HepG2 (cell line): ENCODE measurements around the gene FAM114A1. TPM values are rescaled to one million over a fixed set of nuclear protein-coding genes. Genes with fewer than 3 reads are reported as not detected.

Source experiments
- BRCA1 ChIP-seq: sonication (generic); formaldehyde crosslinking; IDR thresholded peaks from 2 replicates; pipeline ENCODE4 v1.4.0; 2020; ENCODE audit warnings: missing genetic modification reagents
- BRD4 ChIP-seq: sonication (generic); formaldehyde crosslinking; IDR thresholded peaks from 2 replicates; pipeline ENCODE4 v1.4.0; 2020; ENCODE audit warnings: missing genetic modification reagents
- GPN1 ChIP-seq: sonication (generic); formaldehyde crosslinking; IDR thresholded peaks from 2 replicates; pipeline ENCODE4 v1.5.1; 2020; ENCODE audit warnings: missing genetic modification reagents, borderline replicate concordance
- NBN ChIP-seq: fragments of 450-650 bp; conservative IDR thresholded peaks from 2 replicates; pipeline ENCODE4 v1.6.1; 2017
- NCOA1 ChIP-seq: sonication (generic); formaldehyde crosslinking; IDR thresholded peaks from 2 replicates; pipeline ENCODE4 v1.9.0; 2021; ENCODE audit warnings: missing genetic modification reagents
- PITX1 ChIP-seq: sonication (generic); formaldehyde crosslinking; IDR thresholded peaks from 2 replicates; pipeline ENCODE4 v1.5.1; 2020; ENCODE audit warnings: mild to moderate bottlenecking, missing genetic modification reagents
- RFX1 ChIP-seq: fragments of 450-650 bp; IDR thresholded peaks from 2 replicates; pipeline ENCODE4 v1.6.1; 2017
- RXRA ChIP-seq: sonication (generic); formaldehyde crosslinking; IDR thresholded peaks from 2 replicates; pipeline ENCODE4 v1.5.1; 2020; ENCODE audit warnings: missing genetic modification reagents
- TBL1XR1 ChIP-seq: fragments of 150-350 bp; IDR thresholded peaks from 2 replicates; pipeline ENCODE4 v1.6.1; 2014; ENCODE audit warnings: borderline replicate concordance, low read length; ENCODE audit not compliant: partially characterized antibody
- ZNF256 ChIP-seq: sonication (generic); formaldehyde crosslinking; conservative IDR thresholded peaks from 2 replicates; pipeline ENCODE4 v1.4.0; 2020; ENCODE audit warnings: missing genetic modification reagents
- ZNF569 ChIP-seq: sonication (generic); formaldehyde crosslinking; IDR thresholded peaks from 2 replicates; pipeline ENCODE4 v1.5.0; 2020; ENCODE audit warnings: mild to moderate bottlenecking, missing genetic modification reagents, moderate library complexity, borderline replicate concordance
- ZNF780A ChIP-seq: sonication (generic); formaldehyde crosslinking; IDR thresholded peaks from 2 replicates; pipeline ENCODE4 v1.8.0; 2022; ENCODE audit warnings: mild to moderate bottlenecking, missing genetic modification reagents, moderate library complexity
- polyA plus RNA-seq, 8 experiments: library from polyadenylated mRNA; depleted of rRNA in 3 of 8; stranded (reverse) in 7 of 8; unstranded in 1 of 8; fragments of >200 nt; fragmentation: Illumina TruSeq in 4 of 8; extraction: Trizol in 4 of 8; gene quantifications; 2 replicates each; pipeline versions ENCODE4 v1.2.1 to v1.2.3, GENCODE V29; 2011 to 2016; ENCODE audit warnings: low read depth in 4 of 8, missing spikeins in 1 of 8, mixed read lengths in 1 of 8; ENCODE audit not compliant: insufficient read depth in 1 of 8
- total RNA-seq, 5 experiments: library from RNA; depleted of rRNA; stranded (reverse); fragments of >200 nt; fragmentation: Illumina TruSeq; extraction: Trizol; gene quantifications; 2 replicates each; pipeline ENCODE4 v1.2.3, GENCODE V29; 2016; ENCODE audit warnings: low read depth in 1 of 5
- TF ChIP-seq, protein P1 (sequence below): sonication (generic); formaldehyde crosslinking; IDR thresholded peaks from 2 replicates; pipeline ENCODE4 v1.4.0; 2020; ENCODE audit warnings: missing genetic modification reagents, borderline replicate concordance
- TF ChIP-seq, protein P2 (sequence below): sonication (generic); formaldehyde crosslinking; IDR thresholded peaks from 2 replicates; pipeline ENCODE4 v1.4.0; 2020; ENCODE audit warnings: missing genetic modification reagents
- TF ChIP-seq, protein P3 (sequence below): sonication (generic); formaldehyde crosslinking; IDR thresholded peaks from 2 replicates; pipeline ENCODE4 v1.4.0; 2020; ENCODE audit warnings: mild to moderate bottlenecking, missing genetic modification reagents
- TF ChIP-seq, protein P4 (sequence below): sonication (generic); formaldehyde crosslinking; conservative IDR thresholded peaks from 2 replicates; pipeline ENCODE4 v1.4.0; 2020; ENCODE audit warnings: missing genetic modification reagents

FAM114A1 gene
- total and polyA plus RNA-seq, 2 of the 13 experiments (the other 11 are each of a cell fraction or from before 2014, with no cell fraction given) = 61.0 to 76.9 TPM

DNA sequence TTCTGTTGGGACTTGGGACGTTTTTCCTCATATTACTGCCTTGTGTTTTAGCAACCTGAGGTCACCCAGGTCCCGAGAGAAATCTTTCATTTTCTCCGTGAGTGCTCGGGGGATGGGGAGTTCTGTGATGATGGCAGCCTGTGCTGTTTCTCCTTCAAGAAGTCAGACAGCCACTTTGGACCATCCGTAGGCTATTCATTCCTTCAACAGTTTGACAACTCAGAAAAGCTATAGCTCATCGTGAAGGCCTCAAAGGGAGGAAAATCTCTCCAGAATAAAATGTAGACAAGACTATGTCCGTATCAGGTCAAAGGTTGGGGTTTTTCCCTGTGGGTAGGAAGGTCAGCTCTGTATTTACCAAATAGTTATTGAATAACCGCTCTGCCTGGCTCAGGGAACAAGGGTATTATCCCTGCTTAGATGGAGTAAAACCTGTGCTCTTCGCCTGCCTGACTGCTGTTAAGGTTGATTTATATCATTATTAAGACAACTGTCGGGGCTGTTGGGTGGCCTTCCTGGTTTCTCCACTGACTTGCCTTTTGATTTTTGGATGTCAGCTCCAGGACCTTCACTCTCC, 36.6 kb downstream of the FAM114A1 start (continued):
- TF ChIP-seq, protein P1, sequence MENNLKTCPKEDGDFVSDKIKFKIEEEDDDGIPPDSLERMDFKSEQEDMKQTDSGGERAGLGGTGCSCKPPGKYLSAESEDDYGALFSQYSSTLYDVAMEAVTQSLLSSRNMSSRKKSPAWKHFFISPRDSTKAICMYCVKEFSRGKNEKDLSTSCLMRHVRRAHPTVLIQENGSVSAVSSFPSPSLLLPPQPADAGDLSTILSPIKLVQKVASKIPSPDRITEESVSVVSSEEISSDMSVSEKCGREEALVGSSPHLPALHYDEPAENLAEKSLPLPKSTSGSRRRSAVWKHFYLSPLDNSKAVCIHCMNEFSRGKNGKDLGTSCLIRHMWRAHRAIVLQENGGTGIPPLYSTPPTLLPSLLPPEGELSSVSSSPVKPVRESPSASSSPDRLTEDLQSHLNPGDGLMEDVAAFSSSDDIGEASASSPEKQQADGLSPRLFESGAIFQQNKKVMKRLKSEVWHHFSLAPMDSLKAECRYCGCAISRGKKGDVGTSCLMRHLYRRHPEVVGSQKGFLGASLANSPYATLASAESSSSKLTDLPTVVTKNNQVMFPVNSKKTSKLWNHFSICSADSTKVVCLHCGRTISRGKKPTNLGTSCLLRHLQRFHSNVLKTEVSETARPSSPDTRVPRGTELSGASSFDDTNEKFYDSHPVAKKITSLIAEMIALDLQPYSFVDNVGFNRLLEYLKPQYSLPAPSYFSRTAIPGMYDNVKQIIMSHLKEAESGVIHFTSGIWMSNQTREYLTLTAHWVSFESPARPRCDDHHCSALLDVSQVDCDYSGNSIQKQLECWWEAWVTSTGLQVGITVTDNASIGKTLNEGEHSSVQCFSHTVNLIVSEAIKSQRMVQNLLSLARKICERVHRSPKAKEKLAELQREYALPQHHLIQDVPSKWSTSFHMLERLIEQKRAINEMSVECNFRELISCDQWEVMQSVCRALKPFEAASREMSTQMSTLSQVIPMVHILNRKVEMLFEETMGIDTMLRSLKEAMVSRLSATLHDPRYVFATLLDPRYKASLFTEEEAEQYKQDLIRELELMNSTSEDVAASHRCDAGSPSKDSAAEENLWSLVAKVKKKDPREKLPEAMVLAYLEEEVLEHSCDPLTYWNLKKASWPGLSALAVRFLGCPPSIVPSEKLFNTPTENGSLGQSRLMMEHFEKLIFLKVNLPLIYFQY (CRISPR knock-in tag) = no peak
- TF ChIP-seq TBL1XR1 (no peak), ZNF569 (CRISPR knock-in tag) (no peak), RFX1 (no peak), NCOA1 (no peak), PITX1 (CRISPR knock-in tag) (peak; percentile 26; the same call in 1 of the 2 replicates), BRCA1 (no peak), NBN (no peak), BRD4 (CRISPR knock-in tag) (no peak), GPN1 (CRISPR knock-in tag) (no peak), ZNF780A (CRISPR knock-in tag) (no peak), RXRA (CRISPR knock-in tag) (peak; percentile 57; the same call in 1 of the 2 replicates), ZNF256 (CRISPR knock-in tag) (no peak)
- TF ChIP-seq, protein P2, sequence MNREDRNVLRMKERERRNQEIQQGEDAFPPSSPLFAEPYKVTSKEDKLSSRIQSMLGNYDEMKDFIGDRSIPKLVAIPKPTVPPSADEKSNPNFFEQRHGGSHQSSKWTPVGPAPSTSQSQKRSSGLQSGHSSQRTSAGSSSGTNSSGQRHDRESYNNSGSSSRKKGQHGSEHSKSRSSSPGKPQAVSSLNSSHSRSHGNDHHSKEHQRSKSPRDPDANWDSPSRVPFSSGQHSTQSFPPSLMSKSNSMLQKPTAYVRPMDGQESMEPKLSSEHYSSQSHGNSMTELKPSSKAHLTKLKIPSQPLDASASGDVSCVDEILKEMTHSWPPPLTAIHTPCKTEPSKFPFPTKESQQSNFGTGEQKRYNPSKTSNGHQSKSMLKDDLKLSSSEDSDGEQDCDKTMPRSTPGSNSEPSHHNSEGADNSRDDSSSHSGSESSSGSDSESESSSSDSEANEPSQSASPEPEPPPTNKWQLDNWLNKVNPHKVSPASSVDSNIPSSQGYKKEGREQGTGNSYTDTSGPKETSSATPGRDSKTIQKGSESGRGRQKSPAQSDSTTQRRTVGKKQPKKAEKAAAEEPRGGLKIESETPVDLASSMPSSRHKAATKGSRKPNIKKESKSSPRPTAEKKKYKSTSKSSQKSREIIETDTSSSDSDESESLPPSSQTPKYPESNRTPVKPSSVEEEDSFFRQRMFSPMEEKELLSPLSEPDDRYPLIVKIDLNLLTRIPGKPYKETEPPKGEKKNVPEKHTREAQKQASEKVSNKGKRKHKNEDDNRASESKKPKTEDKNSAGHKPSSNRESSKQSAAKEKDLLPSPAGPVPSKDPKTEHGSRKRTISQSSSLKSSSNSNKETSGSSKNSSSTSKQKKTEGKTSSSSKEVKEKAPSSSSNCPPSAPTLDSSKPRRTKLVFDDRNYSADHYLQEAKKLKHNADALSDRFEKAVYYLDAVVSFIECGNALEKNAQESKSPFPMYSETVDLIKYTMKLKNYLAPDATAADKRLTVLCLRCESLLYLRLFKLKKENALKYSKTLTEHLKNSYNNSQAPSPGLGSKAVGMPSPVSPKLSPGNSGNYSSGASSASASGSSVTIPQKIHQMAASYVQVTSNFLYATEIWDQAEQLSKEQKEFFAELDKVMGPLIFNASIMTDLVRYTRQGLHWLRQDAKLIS = no peak
- TF ChIP-seq, protein P3, sequence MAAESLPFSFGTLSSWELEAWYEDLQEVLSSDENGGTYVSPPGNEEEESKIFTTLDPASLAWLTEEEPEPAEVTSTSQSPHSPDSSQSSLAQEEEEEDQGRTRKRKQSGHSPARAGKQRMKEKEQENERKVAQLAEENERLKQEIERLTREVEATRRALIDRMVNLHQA = no peak
- TF ChIP-seq, protein P4, sequence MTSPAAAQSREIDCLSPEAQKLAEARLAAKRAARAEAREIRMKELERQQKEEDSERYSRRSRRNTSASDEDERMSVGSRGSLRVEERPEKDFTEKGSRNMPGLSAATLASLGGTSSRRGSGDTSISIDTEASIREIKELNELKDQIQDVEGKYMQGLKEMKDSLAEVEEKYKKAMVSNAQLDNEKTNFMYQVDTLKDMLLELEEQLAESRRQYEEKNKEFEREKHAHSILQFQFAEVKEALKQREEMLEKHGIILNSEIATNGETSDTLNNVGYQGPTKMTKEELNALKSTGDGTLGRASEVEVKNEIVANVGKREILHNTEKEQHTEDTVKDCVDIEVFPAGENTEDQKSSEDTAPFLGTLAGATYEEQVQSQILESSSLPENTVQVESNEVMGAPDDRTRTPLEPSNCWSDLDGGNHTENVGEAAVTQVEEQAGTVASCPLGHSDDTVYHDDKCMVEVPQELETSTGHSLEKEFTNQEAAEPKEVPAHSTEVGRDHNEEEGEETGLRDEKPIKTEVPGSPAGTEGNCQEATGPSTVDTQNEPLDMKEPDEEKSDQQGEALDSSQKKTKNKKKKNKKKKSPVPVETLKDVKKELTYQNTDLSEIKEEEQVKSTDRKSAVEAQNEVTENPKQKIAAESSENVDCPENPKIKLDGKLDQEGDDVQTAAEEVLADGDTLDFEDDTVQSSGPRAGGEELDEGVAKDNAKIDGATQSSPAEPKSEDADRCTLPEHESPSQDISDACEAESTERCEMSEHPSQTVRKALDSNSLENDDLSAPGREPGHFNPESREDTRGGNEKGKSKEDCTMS = no peak
